ENCODE data around the gene TMEM131L. TPM values are rescaled to one million over a fixed set of nuclear protein-coding genes. Genes with fewer than 3 reads are reported as not detected.

The TMEM131L gene
- total RNA-seq, 1 donor from 2014 or later = 60.2 TPM

DNA sequence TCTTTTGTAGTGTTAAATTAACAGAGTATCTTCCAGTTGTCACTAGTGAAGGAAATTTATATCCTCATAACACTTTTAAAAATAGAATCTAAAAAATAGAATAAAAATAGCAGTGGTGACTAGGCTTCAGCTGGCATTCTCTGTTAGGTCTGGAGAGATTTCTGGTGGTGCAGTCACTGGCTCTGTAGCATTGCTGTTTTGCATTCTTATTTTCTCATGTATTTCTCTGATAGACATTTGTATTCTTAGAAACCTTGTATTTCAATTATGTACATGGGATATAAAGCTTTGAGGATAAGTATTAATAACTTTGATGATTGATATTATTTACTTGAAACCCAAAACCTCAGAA lies 87.6 kb downstream of the TMEM131L start:
- Mint-ChIP-seq H3K4me1 (ENCODE audit: low read depth, unreplicated experiment) (peaks cover 10% of the 10 kb centered on the region), H3K36me3 (ENCODE audit: unreplicated experiment) (no peaks in the 10 kb centered on the region), H3K27me3 (ENCODE audit: unreplicated experiment) (no peaks in the 10 kb centered on the region), H3K27ac (ENCODE audit: unreplicated experiment) (no peak overlapping the region), H3K4me3 (ENCODE audit: unreplicated experiment) (no peak overlapping the region), H3K9me3 (ENCODE audit: unreplicated experiment) (no peaks in the 10 kb centered on the region)
- no peak for DNase-seq
- TF ChIP-seq CTCF (IDR thresholded peaks at IDR 0.05; ENCODE audit: partially characterized antibody, unreplicated experiment) = no peak

- TF ChIP-seq CTCF (IDR thresholded peaks at IDR 0.05; ENCODE audit: partially characterized antibody, unreplicated experiment) = no peak
- Mint-ChIP-seq H3K4me1 (ENCODE audit: low read depth, unreplicated experiment) (peaks cover 10% of the 10 kb centered on the region), H3K9me3 (ENCODE audit: unreplicated experiment) (no peaks in the 10 kb centered on the region), H3K4me3 (ENCODE audit: unreplicated experiment) (no peak overlapping the region), H3K27me3 (ENCODE audit: unreplicated experiment) (no peaks in the 10 kb centered on the region), H3K36me3 (ENCODE audit: unreplicated experiment) (peaks cover 5% of the 10 kb centered on the region), H3K27ac (ENCODE audit: unreplicated experiment) (no peak overlapping the region)
- no peak for DNase-seq
Measured at GRCh38 chr4:153555730-153556434, 89.7 kb downstream of the TMEM131L start.

- no peak for TF ChIP-seq CTCF (IDR thresholded peaks at IDR 0.05; ENCODE audit: partially characterized antibody, unreplicated experiment)
- Mint-ChIP-seq H3K4me3 (ENCODE audit: unreplicated experiment) (no peak overlapping the region), H3K9me3 (ENCODE audit: unreplicated experiment) (no peaks in the 10 kb centered on the region), H3K27ac (ENCODE audit: unreplicated experiment) (no peak overlapping the region), H3K36me3 (ENCODE audit: unreplicated experiment) (peaks cover 8% of the 10 kb centered on the region), H3K27me3 (ENCODE audit: unreplicated experiment) (no peaks in the 10 kb centered on the region), H3K4me1 (ENCODE audit: low read depth, unreplicated experiment) (peaks cover 10% of the 10 kb centered on the region)
- no peak for DNase-seq
Measured at GRCh38 chr4:153556435-153556815, 90.3 kb downstream of the TMEM131L start.

GRCh38 chr4:153560908-153561307 lies 94.7 kb downstream of the TMEM131L start:
- H3K36me3 Mint-ChIP-seq (ENCODE audit: unreplicated experiment) = peaks cover 12% of the 10 kb centered on the region
- peaks cover 2% of the 10 kb centered on the region for H3K9me3 Mint-ChIP-seq (ENCODE audit: unreplicated experiment)
- DNase-seq = no peak
- H3K4me3 Mint-ChIP-seq (ENCODE audit: unreplicated experiment) = no peak overlapping the region
- no peak for TF ChIP-seq CTCF (IDR thresholded peaks at IDR 0.05; ENCODE audit: partially characterized antibody, unreplicated experiment)
- no peaks in the 10 kb centered on the region for H3K27me3 Mint-ChIP-seq (ENCODE audit: unreplicated experiment)
- peaks cover 13% of the 10 kb centered on the region for H3K4me1 Mint-ChIP-seq (ENCODE audit: low read depth, unreplicated experiment)
- no peak overlapping the region for H3K27ac Mint-ChIP-seq (ENCODE audit: unreplicated experiment)

DNA sequence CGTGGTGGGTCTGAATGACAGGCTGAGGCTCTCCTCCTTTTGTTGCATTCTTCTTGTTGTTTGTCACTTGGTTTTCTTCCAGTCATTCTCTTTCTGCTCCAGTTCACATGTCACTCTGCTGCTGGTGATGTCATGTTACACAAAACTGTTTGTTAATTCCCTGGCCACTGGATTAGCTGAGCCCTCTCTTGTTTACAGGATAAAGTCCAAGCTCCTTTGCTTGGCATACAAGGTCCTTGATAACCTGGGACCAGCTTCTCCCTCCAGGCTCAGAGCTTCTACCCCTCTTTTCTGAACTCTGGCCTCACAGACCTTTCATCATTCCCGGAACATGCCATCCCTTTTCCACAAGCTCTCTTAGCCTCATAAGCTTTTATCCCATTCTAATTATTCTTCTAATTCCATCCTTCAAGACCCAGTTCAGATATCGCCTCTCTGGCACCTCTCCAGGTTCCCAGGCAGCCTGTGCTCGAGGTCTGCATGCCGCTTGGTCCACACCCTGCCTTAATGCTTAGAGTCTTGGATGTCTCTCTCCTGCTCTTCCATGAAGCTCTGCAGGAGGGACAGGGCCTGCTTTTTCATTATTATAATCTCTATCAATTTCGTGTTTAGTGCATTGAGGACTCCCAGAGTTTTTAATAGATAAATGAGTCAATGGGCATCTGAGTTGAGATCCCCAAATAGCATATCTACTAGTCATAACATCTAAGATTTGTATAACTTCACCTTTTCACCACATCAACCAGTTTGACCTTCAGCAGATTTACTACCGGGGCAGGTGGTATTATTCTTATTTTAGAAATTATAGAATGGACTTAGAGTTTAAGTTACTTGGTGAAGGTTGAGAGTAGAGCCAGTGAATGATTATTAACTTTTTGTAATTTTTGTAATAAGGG lies 98.7 kb downstream of the TMEM131L start:
- H3K27me3 Mint-ChIP-seq (ENCODE audit: unreplicated experiment) = no peaks in the 10 kb centered on the region
- DNase-seq = no peak
- no peak overlapping the region for H3K4me3 Mint-ChIP-seq (ENCODE audit: unreplicated experiment)

More for the DNA sequence above, 98.7 kb downstream of the TMEM131L start:
- peaks cover 2% of the 10 kb centered on the region for H3K9me3 Mint-ChIP-seq (ENCODE audit: unreplicated experiment)
- TF ChIP-seq CTCF (IDR thresholded peaks at IDR 0.05; ENCODE audit: partially characterized antibody, unreplicated experiment) = no peak
- H3K27ac Mint-ChIP-seq (ENCODE audit: unreplicated experiment) = peak overlapping the region; percentile 21
- peaks cover 12% of the 10 kb centered on the region for H3K36me3 Mint-ChIP-seq (ENCODE audit: unreplicated experiment)
- H3K4me1 Mint-ChIP-seq (ENCODE audit: low read depth, unreplicated experiment) = peaks cover 8% of the 10 kb centered on the region
